IMR-90 (cell line): ENCODE results near the gene PCDHGB5. TPM values are rescaled to one million over a fixed set of nuclear protein-coding genes. Genes with fewer than 3 reads are reported as not detected.
A peak's percentile ranks its signal among the peaks of the same experiment; 100 is the strongest.

Source experiments
- ATAC-seq: fragments of 200-7000 bp; cut with Tn5 transposase; 2 replicates; pipeline ENCODE4 v1.9.1; 2020; ENCODE audit warnings: low read depth, mild to moderate bottlenecking, moderate library complexity
- BruUV-seq: library from RNA; stranded (reverse); fragments of 400-500 nt; replicated peaks from 2 replicates; lab custom pipeline; 2021; lab: Mats Ljungman, UMichigan
- CTCF ChIA-PET: fragments of 300-600 bp; formaldehyde crosslinking; extraction: SDS; loops from one replicate; lab custom pipeline; 2021; ENCODE audit warnings: antibody characterized with exemption; lab: Yijun Ruan, JAX
- POLR2A ChIA-PET: fragments of 300-600 bp; sonication (Branson Sonifier 250); formaldehyde crosslinking; loops from one replicate; lab custom pipeline; 2022; ENCODE audit warnings: antibody characterized with exemption; ENCODE audit not compliant: unreplicated experiment; lab: Charles Lee
- DNase-seq: peaks from one replicate; pipeline ENCODE4 v3.0.0; 2013
- H2AFZ ChIP-seq: replicated peaks from 2 replicates; pipeline ENCODE3; 2013; ENCODE audit warnings: low read length, mild to moderate bottlenecking; ENCODE audit not compliant: poor library complexity
- H2AK5ac ChIP-seq: 2 replicates; pipeline ENCODE4 v1.6.1; 2013; ENCODE audit warnings: low read depth, low read length, inconsistent platforms
- H2AK9ac ChIP-seq: replicated peaks from 2 replicates; pipeline ENCODE3; 2013; ENCODE audit warnings: mild to moderate bottlenecking, low read depth, low read length, moderate library complexity; ENCODE audit not compliant: poor library complexity
- H2BK120ac ChIP-seq: 2 replicates; pipeline ENCODE4 v1.6.1; 2013; ENCODE audit warnings: low read depth, low read length, inconsistent platforms
- H2BK15ac ChIP-seq: 3 replicates; pipeline ENCODE4 v1.6.1; 2013; ENCODE audit warnings: low read depth, low read length, inconsistent platforms
- H2BK20ac ChIP-seq: 2 replicates; pipeline ENCODE4 v1.6.1; 2013; ENCODE audit warnings: low read depth, mild to moderate bottlenecking, inconsistent platforms, low read length, moderate library complexity
- H2BK5ac ChIP-seq: 2 replicates; pipeline ENCODE4 v1.6.1; 2013; ENCODE audit warnings: mild to moderate bottlenecking, low read depth, low read length, inconsistent platforms; ENCODE audit not compliant: poor library complexity, severe bottlenecking
- H3K14ac ChIP-seq: replicated peaks from 2 replicates; pipeline ENCODE4 v1.6.1; 2013; ENCODE audit warnings: low read depth, low read length, inconsistent platforms
- H3K18ac ChIP-seq: 2 replicates; pipeline ENCODE4 v1.6.1; 2013; ENCODE audit warnings: low read depth, low read length, control low read depth
- H3K23ac ChIP-seq: 2 replicates; pipeline ENCODE4 v1.6.1; 2013; ENCODE audit warnings: low read depth, low read length, inconsistent platforms
- H3K27ac ChIP-seq: 2 replicates; pipeline ENCODE4 v1.5.1; 2013; ENCODE audit warnings: mild to moderate bottlenecking, control low read depth, low read length; ENCODE audit not compliant: insufficient read depth
- H3K27me3 ChIP-seq: 2 replicates; pipeline ENCODE4 v1.6.1; 2013; ENCODE audit warnings: low read length; ENCODE audit not compliant: control insufficient read depth, insufficient read depth
- H3K36me3 ChIP-seq: 2 replicates; pipeline ENCODE4 v1.6.1; 2013; ENCODE audit warnings: low read length, mixed read lengths; ENCODE audit not compliant: control insufficient read depth, insufficient read depth
- H3K4ac ChIP-seq: 2 replicates; pipeline ENCODE4 v1.6.1; 2013; ENCODE audit warnings: low read depth, low read length, inconsistent platforms
- H3K4me1 ChIP-seq: 2 replicates; pipeline ENCODE4 v1.6.1; 2013; ENCODE audit warnings: low read length, mixed read lengths; ENCODE audit not compliant: control insufficient read depth, insufficient read depth
- H3K4me2 ChIP-seq: 2 replicates; pipeline ENCODE4 v1.6.1; 2013; ENCODE audit warnings: low read depth, mild to moderate bottlenecking, control low read depth, low read length, moderate library complexity
- H3K4me3 ChIP-seq: 2 replicates; pipeline ENCODE4 v1.5.1; 2013; ENCODE audit warnings: low read depth, mild to moderate bottlenecking, control low read depth, low read length, moderate library complexity; ENCODE audit not compliant: insufficient read depth
- H3K56ac ChIP-seq: 2 replicates; pipeline ENCODE4 v1.6.1; 2013; ENCODE audit warnings: low read length, inconsistent platforms; ENCODE audit not compliant: insufficient read depth; ENCODE audit errors: extremely low read depth
- H3K79me1 ChIP-seq, 2 experiments: 2 replicates each; pipeline ENCODE4 v1.6.1; 2013; ENCODE audit warnings: low read length in 2 of 2, inconsistent platforms in 1 of 2, low read depth in 1 of 2
- H3K9ac ChIP-seq: 2 replicates; pipeline ENCODE4 v1.6.1; 2013; ENCODE audit warnings: low read depth, low read length, control low read depth
- H3K9me1 ChIP-seq: 2 replicates; pipeline ENCODE4 v1.6.1; 2013; ENCODE audit warnings: low read length, inconsistent platforms; ENCODE audit not compliant: insufficient read depth
- H3K9me3 ChIP-seq: 2 replicates; pipeline ENCODE4 v1.6.1; 2013; ENCODE audit warnings: low read length; ENCODE audit not compliant: control insufficient read depth, insufficient read depth
- H4K20me1 ChIP-seq: 2 replicates; pipeline ENCODE4 v1.6.1; 2013; ENCODE audit warnings: low read length, inconsistent platforms; ENCODE audit not compliant: insufficient read depth
- H4K5ac ChIP-seq: 2 replicates; pipeline ENCODE4 v1.6.1; 2013; ENCODE audit warnings: mild to moderate bottlenecking, low read depth, low read length, control low read depth
- H4K8ac ChIP-seq, 2 experiments: 2 replicates each; pipeline ENCODE4 v1.6.1; 2013; ENCODE audit warnings: low read depth in 2 of 2, low read length in 2 of 2, control low read depth in 1 of 2, inconsistent platforms in 1 of 2
- H4K91ac ChIP-seq: 2 replicates; pipeline ENCODE4 v1.6.1; 2013; ENCODE audit warnings: low read depth, low read length, inconsistent platforms; ENCODE audit not compliant: insufficient read depth
- BHLHE40 ChIP-seq: fragments of 150-350 bp; IDR thresholded peaks from 2 replicates; pipeline ENCODE4 v1.6.1; 2016; ENCODE audit warnings: mild to moderate bottlenecking, low read depth, low read length
- CEBPB ChIP-seq: IDR thresholded peaks from 2 replicates; pipeline ENCODE4 v1.6.1; 2012; ENCODE audit warnings: low read depth, low read length, improper control_type of control experiment
- CHD1 ChIP-seq: IDR thresholded peaks from 2 replicates; pipeline ENCODE4 v1.6.1; 2012; ENCODE audit warnings: low read depth, low read length, improper control_type of control experiment
- FOS ChIP-seq: fragments of 150-350 bp; IDR thresholded peaks from 2 replicates; pipeline ENCODE4 v1.6.1; 2016; ENCODE audit warnings: low read depth, low read length
- MAFK ChIP-seq: IDR thresholded peaks from 2 replicates; pipeline ENCODE4 v1.6.1; 2012; ENCODE audit warnings: low read depth, low read length, improper control_type of control experiment
- MAZ ChIP-seq: IDR thresholded peaks from 2 replicates; pipeline ENCODE4 v1.6.1; 2012; ENCODE audit warnings: low read depth, mild to moderate bottlenecking, low read length, improper control_type of control experiment, moderate library complexity, borderline replicate concordance
- MXI1 ChIP-seq: IDR thresholded peaks from 2 replicates; pipeline ENCODE4 v1.6.1; 2012; ENCODE audit warnings: low read depth, mild to moderate bottlenecking, low read length, moderate library complexity, borderline replicate concordance
- NFE2L2 ChIP-seq: fragments of 150-350 bp; IDR thresholded peaks from 2 replicates; pipeline ENCODE4 v1.6.1; 2016; ENCODE audit warnings: low read depth, mild to moderate bottlenecking, low read length
- POLR2A ChIP-seq: IDR thresholded peaks from 2 replicates; pipeline ENCODE4 v1.6.1; 2012; ENCODE audit warnings: mild to moderate bottlenecking, low read depth, low read length
- RAD21 ChIP-seq: IDR thresholded peaks from 2 replicates; pipeline ENCODE4 v1.6.1; 2012; ENCODE audit warnings: low read length, improper control_type of control experiment
- RCOR1 ChIP-seq: IDR thresholded peaks from 2 replicates; pipeline ENCODE4 v1.6.1; 2012; ENCODE audit warnings: mild to moderate bottlenecking, low read length, improper control_type of control experiment; ENCODE audit not compliant: insufficient replicate concordance
- RFX5 ChIP-seq: IDR thresholded peaks from 2 replicates; pipeline ENCODE4 v1.8.0; 2012; ENCODE audit warnings: low read depth, mild to moderate bottlenecking, low read length, moderate library complexity
- SMC3 ChIP-seq: fragments of 150-350 bp; IDR thresholded peaks from 2 replicates; pipeline ENCODE4 v1.6.1; 2016; ENCODE audit warnings: low read depth, mild to moderate bottlenecking, antibody characterized with exemption, low read length, moderate library complexity
- dilution Hi-C: fragments of 300-500 bp; cut with HindIII; formaldehyde crosslinking; loops from one replicate; pipeline ENCODE4 v1.14.3; 2018; ENCODE audit warnings: low sequenced_read_pairs; ENCODE audit not compliant: unreplicated experiment
- in situ Hi-C: fragments of 300-500 bp; cut with MboI; formaldehyde crosslinking; loops from 3 replicates; pipeline ENCODE4 v1.14.3; 2019; ENCODE audit warnings: low sequenced_read_pairs, inconsistent platforms, mixed read lengths
- intact Hi-C: fragments of 100-400 bp; cut with micrococcal nuclease; formaldehyde crosslinking; loops from 2 replicates; pipeline ENCODE4 v1.10.0; 2022
- polyA plus RNA-seq, 3 experiments: library from polyadenylated mRNA; depleted of rRNA; stranded (reverse); fragments of >200 nt; gene quantifications; 2 replicates each; pipeline ENCODE4 v1.2.3, GENCODE V29; 2012; ENCODE audit warnings: low replicate concordance in 1 of 3
- total RNA-seq: library from RNA; depleted of rRNA; stranded (reverse); fragments of >200 nt; gene quantifications from 2 replicates; pipeline ENCODE4 v1.2.3, GENCODE V29; 2012
- TF ChIP-seq, protein P1 (sequence below): fragments of 150-350 bp; IDR thresholded peaks from 2 replicates; pipeline ENCODE4 v1.6.1; 2016; ENCODE audit warnings: low read depth, mild to moderate bottlenecking, low read length, moderate library complexity, borderline replicate concordance
- TF ChIP-seq, protein P2 (sequence below): fragments of 150-350 bp; IDR thresholded peaks from 2 replicates; pipeline ENCODE4 v1.6.1; 2017; ENCODE audit warnings: mild to moderate bottlenecking, antibody characterized with exemption, low read length, low read depth
- TF ChIP-seq, protein P3 (sequence below): conservative IDR thresholded peaks from 2 replicates; pipeline ENCODE4 v1.5.1; 2012; ENCODE audit warnings: mild to moderate bottlenecking, low read depth, low read length, improper control_type of control experiment

PCDHGB5 gene
- total and polyA plus RNA-seq, 2 of the 4 experiments (the other 2 are of a cell fraction) = 17.2 to 20.0 TPM

DNA sequence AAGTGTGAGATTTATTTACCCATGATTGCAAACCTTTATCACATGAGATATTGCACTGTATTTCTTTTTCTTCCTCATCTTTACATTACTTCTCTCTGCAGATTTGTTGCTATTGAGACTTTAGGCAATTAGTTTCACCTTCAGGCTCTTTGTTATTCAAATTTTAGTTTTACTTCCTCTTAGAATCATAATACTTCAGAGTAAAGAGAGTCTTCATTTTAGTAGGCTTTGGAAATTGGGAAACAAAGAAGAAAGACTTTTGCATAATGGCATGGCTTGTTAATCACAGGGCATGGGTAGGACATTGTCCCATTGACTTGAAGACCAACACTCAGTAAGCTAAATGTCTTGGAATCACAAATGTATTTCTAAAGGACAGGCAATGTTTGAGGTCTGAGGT lies 35.0 kb upstream of the PCDHGB5 start:
- H3K9me1 ChIP-seq = no peaks in the 10 kb centered on the region
- in situ Hi-C loops = no loop called here
- BruUV-seq = no TSS peak
- H3K9ac ChIP-seq = no peak overlapping the region
- H2BK15ac ChIP-seq = no peak overlapping the region
- no peak overlapping the region for H3K27ac ChIP-seq
- no peak overlapping the region for H4K91ac ChIP-seq
- H3K23ac ChIP-seq = no peak overlapping the region
- POLR2A ChIA-PET = no interaction called here
- no peak overlapping the region for H2AK5ac ChIP-seq
- H4K20me1 ChIP-seq = no peaks in the 10 kb centered on the region
- H4K8ac ChIP-seq = no peak overlapping the region
- H3K56ac ChIP-seq = no peak overlapping the region
- H2BK5ac ChIP-seq = no peak overlapping the region
- peak overlapping the region; percentile 17; the same call in 1 of the 2 replicates for H3K4me2 ChIP-seq
- intact Hi-C loops = loop anchor here (5.0 kb wide), 1 partner anchor 35 kb away; no protein-coding TSS in a partner anchor
- no peak overlapping the region for H2AFZ ChIP-seq
- peaks cover 14% of the 10 kb centered on the region; the same call in 1 of the 2 replicates for H3K36me3 ChIP-seq
- no peak overlapping the region for H3K18ac ChIP-seq
- H3K14ac ChIP-seq = no peak overlapping the region
- no peak for TF ChIP-seq MAFK
- no peak for TF ChIP-seq MXI1
- TF ChIP-seq RCOR1 = no peak
- TF ChIP-seq, protein P1, sequence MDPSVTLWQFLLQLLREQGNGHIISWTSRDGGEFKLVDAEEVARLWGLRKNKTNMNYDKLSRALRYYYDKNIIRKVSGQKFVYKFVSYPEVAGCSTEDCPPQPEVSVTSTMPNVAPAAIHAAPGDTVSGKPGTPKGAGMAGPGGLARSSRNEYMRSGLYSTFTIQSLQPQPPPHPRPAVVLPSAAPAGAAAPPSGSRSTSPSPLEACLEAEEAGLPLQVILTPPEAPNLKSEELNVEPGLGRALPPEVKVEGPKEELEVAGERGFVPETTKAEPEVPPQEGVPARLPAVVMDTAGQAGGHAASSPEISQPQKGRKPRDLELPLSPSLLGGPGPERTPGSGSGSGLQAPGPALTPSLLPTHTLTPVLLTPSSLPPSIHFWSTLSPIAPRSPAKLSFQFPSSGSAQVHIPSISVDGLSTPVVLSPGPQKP = no peak
- no peak for TF ChIP-seq FOS
- TF ChIP-seq POLR2A = no peak
- TF ChIP-seq, protein P2, sequence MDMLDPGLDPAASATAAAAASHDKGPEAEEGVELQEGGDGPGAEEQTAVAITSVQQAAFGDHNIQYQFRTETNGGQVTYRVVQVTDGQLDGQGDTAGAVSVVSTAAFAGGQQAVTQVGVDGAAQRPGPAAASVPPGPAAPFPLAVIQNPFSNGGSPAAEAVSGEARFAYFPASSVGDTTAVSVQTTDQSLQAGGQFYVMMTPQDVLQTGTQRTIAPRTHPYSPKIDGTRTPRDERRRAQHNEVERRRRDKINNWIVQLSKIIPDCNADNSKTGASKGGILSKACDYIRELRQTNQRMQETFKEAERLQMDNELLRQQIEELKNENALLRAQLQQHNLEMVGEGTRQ = no peak
- no peak for TF ChIP-seq SMC3
- no peak for TF ChIP-seq NFE2L2
- TF ChIP-seq RAD21 = no peak
- TF ChIP-seq RFX5 = no peak
- no peak for TF ChIP-seq BHLHE40
- TF ChIP-seq CHD1 = no peak
- TF ChIP-seq, protein P3, sequence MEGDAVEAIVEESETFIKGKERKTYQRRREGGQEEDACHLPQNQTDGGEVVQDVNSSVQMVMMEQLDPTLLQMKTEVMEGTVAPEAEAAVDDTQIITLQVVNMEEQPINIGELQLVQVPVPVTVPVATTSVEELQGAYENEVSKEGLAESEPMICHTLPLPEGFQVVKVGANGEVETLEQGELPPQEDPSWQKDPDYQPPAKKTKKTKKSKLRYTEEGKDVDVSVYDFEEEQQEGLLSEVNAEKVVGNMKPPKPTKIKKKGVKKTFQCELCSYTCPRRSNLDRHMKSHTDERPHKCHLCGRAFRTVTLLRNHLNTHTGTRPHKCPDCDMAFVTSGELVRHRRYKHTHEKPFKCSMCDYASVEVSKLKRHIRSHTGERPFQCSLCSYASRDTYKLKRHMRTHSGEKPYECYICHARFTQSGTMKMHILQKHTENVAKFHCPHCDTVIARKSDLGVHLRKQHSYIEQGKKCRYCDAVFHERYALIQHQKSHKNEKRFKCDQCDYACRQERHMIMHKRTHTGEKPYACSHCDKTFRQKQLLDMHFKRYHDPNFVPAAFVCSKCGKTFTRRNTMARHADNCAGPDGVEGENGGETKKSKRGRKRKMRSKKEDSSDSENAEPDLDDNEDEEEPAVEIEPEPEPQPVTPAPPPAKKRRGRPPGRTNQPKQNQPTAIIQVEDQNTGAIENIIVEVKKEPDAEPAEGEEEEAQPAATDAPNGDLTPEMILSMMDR = no peak
- TF ChIP-seq CEBPB = no peak
- TF ChIP-seq MAZ = no peak
- no peak overlapping the region for H2BK20ac ChIP-seq
- no peak overlapping the region for H2BK120ac ChIP-seq
- ATAC-seq = no peak
- no peak overlapping the region for H2AK9ac ChIP-seq
- H3K27me3 ChIP-seq = peaks cover 2% of the 10 kb centered on the region; the same call in 1 of the 2 replicates
- H3K4me1 ChIP-seq = peaks cover 2% of the 10 kb centered on the region; the same call in 1 of the 2 replicates
- peaks cover 53% of the 10 kb centered on the region for H3K9me3 ChIP-seq
- dilution Hi-C loops = no loop called here
- peaks cover 0 to 3% of the 10 kb centered on the region in 2 experiments; a peak in 1 of 4 replicates for H3K79me1 ChIP-seq
- CTCF ChIA-PET = no interaction called here
- DNase-seq = no peak
- H3K4ac ChIP-seq = no peak overlapping the region
- H3K4me3 ChIP-seq = no peak overlapping the region
- H4K5ac ChIP-seq = no peak overlapping the region
